ENCODE data around the gene BMP10.

BMP10 gene

GRCh38 chr2:68861330-68861729, 9.9 kb downstream of the BMP10 start:
- H3K4me3 ChIP-seq (ENCODE audit: low read length), result no peak overlapping the region
- no peak for TF ChIP-seq CTCF (conservative IDR thresholded peaks at IDR 0.05; ENCODE audit: low read length)
- DNase-seq (ENCODE audit: low read depth), result no peak

DNA sequence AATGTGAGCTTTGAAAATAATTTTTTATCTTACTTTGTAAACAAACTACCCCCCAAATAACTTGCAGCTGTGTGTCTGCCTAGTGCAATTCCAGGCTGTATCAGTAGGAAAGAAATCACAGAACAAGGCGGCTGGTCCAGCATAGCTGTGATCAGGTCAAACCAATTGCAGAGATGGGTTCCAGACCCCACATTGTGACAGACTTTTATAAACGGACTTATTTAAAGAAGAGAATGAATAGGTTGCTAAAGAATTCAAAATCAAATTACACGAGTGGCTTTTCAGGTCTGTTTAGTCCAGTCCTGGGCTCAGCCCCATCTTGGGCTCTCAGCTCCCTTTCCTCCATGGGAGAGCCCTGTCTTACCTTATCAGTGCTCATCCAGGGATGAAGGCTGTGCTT, 11.1 kb downstream of the BMP10 start:
- DNase-seq (ENCODE audit: low read depth), result no peak
- no peak for TF ChIP-seq CTCF (conservative IDR thresholded peaks at IDR 0.05; ENCODE audit: low read length)
- no peak overlapping the region for H3K4me3 ChIP-seq (ENCODE audit: low read length)

GRCh38 chr2:68857855-68858456, 13.2 kb downstream of the BMP10 start:
- DNase-seq (ENCODE audit: low read depth), result no peak
- no peak for TF ChIP-seq CTCF (conservative IDR thresholded peaks at IDR 0.05; ENCODE audit: low read length)
- H3K4me3 ChIP-seq (ENCODE audit: low read length), result no peak overlapping the region

DNA sequence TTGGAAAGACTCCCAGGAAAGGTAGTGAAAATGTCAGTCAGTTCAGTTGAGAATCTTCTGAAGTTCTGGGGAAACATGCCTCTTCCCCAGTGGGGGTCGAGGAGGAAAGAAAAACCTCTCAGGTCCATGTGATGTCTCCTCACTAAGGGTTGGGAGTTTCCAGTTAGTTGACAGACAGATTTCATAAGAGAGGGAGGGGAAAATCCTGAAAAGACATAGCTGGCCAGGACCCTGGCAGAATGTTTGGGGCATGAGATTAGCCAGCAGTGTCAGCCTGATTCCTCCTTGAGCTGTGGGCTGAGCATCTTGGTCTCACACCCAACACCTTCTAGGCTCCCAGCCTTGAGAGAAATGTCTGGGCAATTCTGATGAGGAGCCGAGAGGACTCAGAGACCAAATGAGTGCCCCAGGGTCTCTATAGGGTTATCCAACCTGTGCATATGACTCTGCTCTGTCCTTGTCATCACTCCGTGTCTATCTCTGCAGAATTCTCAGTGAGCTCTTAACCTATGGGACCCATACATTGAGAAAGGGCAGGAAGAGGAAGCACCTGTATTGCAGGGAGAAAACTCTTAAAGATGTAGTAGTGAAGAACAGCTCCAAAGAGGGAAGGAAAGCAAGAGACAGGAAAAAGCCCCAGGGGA, 13.9 kb downstream of the BMP10 start:
- no peak for DNase-seq (ENCODE audit: low read depth)
- H3K4me3 ChIP-seq (ENCODE audit: low read length), result no peak overlapping the region
- no peak for TF ChIP-seq CTCF (conservative IDR thresholded peaks at IDR 0.05; ENCODE audit: low read length)

- H3K4me3 ChIP-seq (ENCODE audit: low read length), result no peak overlapping the region
- no peak for DNase-seq (ENCODE audit: low read depth)
- TF ChIP-seq CTCF (conservative IDR thresholded peaks at IDR 0.05; ENCODE audit: low read length), result no peak
Measured at GRCh38 chr2:68855550-68855949, 15.6 kb downstream of the BMP10 start.

GRCh38 chr2:68854476-68854875, 16.7 kb downstream of the BMP10 start:
- no peak for DNase-seq (ENCODE audit: low read depth)
- TF ChIP-seq CTCF (conservative IDR thresholded peaks at IDR 0.05; ENCODE audit: low read length), result no peak
- no peak overlapping the region for H3K4me3 ChIP-seq (ENCODE audit: low read length)

DNA sequence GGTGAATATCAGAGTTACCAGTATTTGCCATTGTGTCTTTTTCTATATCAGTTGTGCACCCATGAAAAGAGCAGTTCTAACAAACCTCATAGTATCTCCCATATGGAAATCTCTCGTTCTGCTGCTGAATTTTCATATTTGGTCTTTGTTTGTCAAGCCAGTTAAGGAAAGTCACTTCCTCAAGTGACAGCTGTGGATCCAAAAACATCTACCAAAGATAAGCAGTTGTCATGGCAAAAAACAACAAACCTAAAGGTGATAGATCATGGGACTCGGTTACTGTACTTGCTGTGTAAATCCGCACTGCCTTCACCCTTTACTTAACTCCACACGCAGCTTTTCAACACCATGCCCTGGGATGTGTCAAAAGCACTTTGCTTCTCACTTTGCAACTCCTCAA, 17.3 kb downstream of the BMP10 start:
- no peak for DNase-seq (ENCODE audit: low read depth)
- H3K4me3 ChIP-seq (ENCODE audit: low read length), result no peak overlapping the region
- TF ChIP-seq CTCF (conservative IDR thresholded peaks at IDR 0.05; ENCODE audit: low read length), result no peak
